ENCODE data around the gene PLAAT5. TPM values are rescaled to one million over a fixed set of nuclear protein-coding genes. Genes with fewer than 3 reads are reported as not detected.
"Not testable (repeated sequence)": the region's sequence is repeated elsewhere in the genome, so short reads cannot be mapped to it uniquely, and the experiment has no call there.

The PLAAT5 gene
- total RNA-seq, 1 experiment from 2014 or later = 0.57 TPM

DNA sequence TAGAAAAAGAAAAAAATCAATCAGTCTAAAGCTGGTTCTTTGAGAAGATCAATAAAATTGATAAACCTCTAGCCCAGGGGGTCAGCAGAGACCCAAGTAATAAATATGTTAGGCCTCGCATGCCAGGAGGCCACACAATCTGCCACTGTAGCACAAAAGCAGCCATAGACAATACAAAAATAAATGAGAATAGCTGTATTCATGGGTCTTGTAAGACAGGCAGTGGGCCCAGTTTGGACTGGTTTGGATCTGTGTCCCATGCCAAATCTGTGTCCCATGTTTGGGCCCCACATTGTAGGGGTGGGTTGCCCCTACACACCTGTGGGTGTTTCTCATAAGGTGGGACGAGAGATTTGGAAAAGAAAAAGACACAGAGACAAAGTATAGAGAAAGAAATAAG lies 39.1 kb upstream of the PLAAT5 start:
- CTCF ChIA-PET = no interaction called here
- Mint-ChIP-seq H3K4me3 (ENCODE audit: low read depth, unreplicated experiment) (peak overlapping the region; percentile 55), H3K4me1 (ENCODE audit: low read depth, unreplicated experiment) (peaks cover 66% of the 10 kb centered on the region), H3K27ac (ENCODE audit: unreplicated experiment) (peak overlapping the region; percentile 97), H3K27me3 (ENCODE audit: unreplicated experiment) (no peaks in the 10 kb centered on the region), H3K36me3 (ENCODE audit: insufficient read depth, unreplicated experiment) (peaks cover 37% of the 10 kb centered on the region), H3K9me3 (ENCODE audit: low read depth, unreplicated experiment) (no peaks in the 10 kb centered on the region)
- BruUV-seq (replicated peaks) = no TSS peak
- no peak for TF ChIP-seq CTCF (IDR thresholded peaks at IDR 0.05; ENCODE audit: unreplicated experiment)
- intact Hi-C loops (cut with micrococcal nuclease; ENCODE audit: unreplicated experiment) = loop anchor here (2.0 to 5.0 kb wide), 3 partner anchors 52 to 102 kb away; no protein-coding TSS in a partner anchor
- DNase-seq = no peak

- Mint-ChIP-seq H3K4me1 (ENCODE audit: low read depth, unreplicated experiment) (peaks cover 64% of the 10 kb centered on the region), H3K4me3 (ENCODE audit: low read depth, unreplicated experiment) (peak overlapping the region; percentile 55)
- H3K27me3 Mint-ChIP-seq (ENCODE audit: unreplicated experiment) = not testable (repeated sequence)
Measured at GRCh38 chr11:63529373-63529772, 38.4 kb upstream of the PLAAT5 start.

GRCh38 chr11:63528729-63529278 lies 37.8 kb upstream of the PLAAT5 start:
- Mint-ChIP-seq H3K4me1 (ENCODE audit: low read depth, unreplicated experiment) (peaks cover 58% of the 10 kb centered on the region), H3K27ac (ENCODE audit: unreplicated experiment) (peak overlapping the region; percentile 97), H3K4me3 (ENCODE audit: low read depth, unreplicated experiment) (peak overlapping the region; percentile 55), H3K36me3 (ENCODE audit: insufficient read depth, unreplicated experiment) (peaks cover 33% of the 10 kb centered on the region)
- CTCF ChIA-PET; DNase-seq; H3K27me3 Mint-ChIP-seq (ENCODE audit: unreplicated experiment); intact Hi-C loops (cut with micrococcal nuclease; ENCODE audit: unreplicated experiment); H3K9me3 Mint-ChIP-seq (ENCODE audit: low read depth, unreplicated experiment): not testable (repeated sequence)
- TSS peak; percentile 77 for BruUV-seq (replicated peaks)

More at GRCh38 chr11:63529373-63529772, 38.4 kb upstream of the PLAAT5 start:
- Mint-ChIP-seq H3K36me3 (ENCODE audit: insufficient read depth, unreplicated experiment) (peaks cover 37% of the 10 kb centered on the region), H3K27ac (ENCODE audit: unreplicated experiment) (peak overlapping the region; percentile 97)
- intact Hi-C loops (cut with micrococcal nuclease; ENCODE audit: unreplicated experiment); DNase-seq; BruUV-seq (replicated peaks); H3K9me3 Mint-ChIP-seq (ENCODE audit: low read depth, unreplicated experiment); CTCF ChIA-PET: not testable (repeated sequence)

DNA sequence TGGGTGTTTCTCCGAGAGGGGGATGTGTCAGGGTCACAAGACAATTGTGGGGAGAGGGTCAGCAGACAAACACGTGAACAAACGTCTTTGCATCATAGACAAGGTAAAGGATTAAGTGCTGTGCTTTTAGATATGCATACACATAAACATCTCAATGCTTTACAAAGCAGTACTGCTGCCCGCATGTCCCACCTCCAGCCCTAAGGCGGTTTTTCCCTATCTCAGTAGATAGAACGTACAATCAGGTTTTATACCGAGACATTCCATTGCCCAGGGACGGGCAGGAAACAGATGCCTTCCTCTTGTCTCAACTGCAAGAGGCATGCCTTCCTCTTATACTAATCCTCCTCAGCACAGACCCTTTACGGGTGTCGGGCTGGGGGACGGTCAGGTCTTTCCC lies 37.2 kb upstream of the PLAAT5 start:
- DNase-seq; H3K9me3 Mint-ChIP-seq (ENCODE audit: low read depth, unreplicated experiment); intact Hi-C loops (cut with micrococcal nuclease; ENCODE audit: unreplicated experiment); H3K27me3 Mint-ChIP-seq (ENCODE audit: unreplicated experiment); CTCF ChIA-PET: not testable (repeated sequence)
- BruUV-seq (replicated peaks) = TSS peak; percentile 14
- H3K36me3 Mint-ChIP-seq (ENCODE audit: insufficient read depth, unreplicated experiment) = peaks cover 33% of the 10 kb centered on the region
- peaks cover 56% of the 10 kb centered on the region for H3K4me1 Mint-ChIP-seq (ENCODE audit: low read depth, unreplicated experiment)
- peak overlapping the region; percentile 66 for H3K4me3 Mint-ChIP-seq (ENCODE audit: low read depth, unreplicated experiment)
- H3K27ac Mint-ChIP-seq (ENCODE audit: unreplicated experiment) = peak overlapping the region; percentile 97

DNA sequence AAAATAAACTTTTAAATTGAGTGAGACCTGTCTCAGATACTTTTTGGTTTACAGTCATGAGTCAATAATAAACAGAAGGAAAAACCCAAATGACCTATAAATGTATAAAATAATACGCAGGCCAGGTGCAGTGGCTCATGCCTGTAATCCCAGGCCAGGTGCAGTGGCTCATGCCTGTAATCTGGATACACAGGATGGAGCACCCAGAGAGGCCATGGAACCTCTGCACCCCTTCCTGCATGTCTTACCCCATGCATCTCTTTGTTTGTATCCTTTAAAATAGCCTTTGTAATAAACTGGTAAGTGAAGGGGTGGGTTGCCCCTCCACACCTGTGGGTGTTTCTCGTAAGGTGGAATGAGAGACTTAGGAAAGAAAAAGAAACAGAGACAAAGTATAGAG lies 36.7 kb upstream of the PLAAT5 start:
- Mint-ChIP-seq H3K36me3 (ENCODE audit: insufficient read depth, unreplicated experiment) (peaks cover 36% of the 10 kb centered on the region), H3K9me3 (ENCODE audit: low read depth, unreplicated experiment) (no peaks in the 10 kb centered on the region), H3K27ac (ENCODE audit: unreplicated experiment) (peak overlapping the region; percentile 97), H3K4me3 (ENCODE audit: low read depth, unreplicated experiment) (peak overlapping the region; percentile 66), H3K27me3 (ENCODE audit: unreplicated experiment) (no peaks in the 10 kb centered on the region), H3K4me1 (ENCODE audit: low read depth, unreplicated experiment) (peaks cover 56% of the 10 kb centered on the region)
- no peak for TF ChIP-seq CTCF (IDR thresholded peaks at IDR 0.05; ENCODE audit: unreplicated experiment)
- CTCF ChIA-PET = no interaction called here
- DNase-seq = no peak
- intact Hi-C loops (cut with micrococcal nuclease; ENCODE audit: unreplicated experiment) = no loop called here
- BruUV-seq (replicated peaks) = no TSS peak

- DNase-seq = no peak
- peaks cover 35% of the 10 kb centered on the region for H3K4me1 Mint-ChIP-seq (ENCODE audit: low read depth, unreplicated experiment)
Measured at GRCh38 chr11:63523151-63523550, 32.2 kb upstream of the PLAAT5 start.

More at GRCh38 chr11:63523151-63523550, 32.2 kb upstream of the PLAAT5 start:
- no TSS peak for BruUV-seq (replicated peaks)
- Mint-ChIP-seq H3K27me3 (ENCODE audit: unreplicated experiment) (no peaks in the 10 kb centered on the region), H3K9me3 (ENCODE audit: low read depth, unreplicated experiment) (peaks cover 6% of the 10 kb centered on the region), H3K36me3 (ENCODE audit: insufficient read depth, unreplicated experiment) (peaks cover 12% of the 10 kb centered on the region), H3K4me3 (ENCODE audit: low read depth, unreplicated experiment) (no peak overlapping the region), H3K27ac (ENCODE audit: unreplicated experiment) (peak overlapping the region; percentile 52)
- intact Hi-C loops (cut with micrococcal nuclease; ENCODE audit: unreplicated experiment) = no loop called here
- CTCF ChIA-PET = no interaction called here
- TF ChIP-seq CTCF (IDR thresholded peaks at IDR 0.05; ENCODE audit: unreplicated experiment) = no peak
